Neural progenitor cell (in vitro differentiated cells): ENCODE data around the gene TNRC18. TPM values are rescaled to one million over a fixed set of nuclear protein-coding genes. Genes with fewer than 3 reads are reported as not detected.

Experiments used
- DNase-seq: peaks from one replicate; pipeline ENCODE4 v3.0.0-alpha.2; 2016; ENCODE audit warnings: low spot score
- H2AFZ ChIP-seq: fragments of 200-600 bp; sonication (generic); replicated peaks from 2 replicates; pipeline ENCODE4 v1.6.1; 2016; ENCODE audit warnings: antibody characterized with exemption
- H3F3A ChIP-seq: fragments of 200-600 bp; sonication (generic); 2 replicates; pipeline ENCODE4 v1.6.1; 2016; ENCODE audit warnings: antibody characterized with exemption, low read depth
- H3K27ac ChIP-seq: fragments of 200-600 bp; sonication (generic); 2 replicates; pipeline ENCODE4 v1.5.1; 2016; ENCODE audit warnings: mild to moderate bottlenecking
- H3K27me3 ChIP-seq: fragments of 200-600 bp; sonication (generic); 2 replicates; pipeline ENCODE4 v1.6.1; 2016; ENCODE audit warnings: mild to moderate bottlenecking, moderate library complexity
- H3K36me3 ChIP-seq: fragments of 200-600 bp; sonication (generic); 2 replicates; pipeline ENCODE4 v1.5.1; 2016
- H3K4me1 ChIP-seq: fragments of 200-600 bp; sonication (generic); 2 replicates; pipeline ENCODE4 v1.6.1; 2016; ENCODE audit warnings: mixed run types
- H3K4me2 ChIP-seq: fragments of 200-600 bp; sonication (generic); 2 replicates; pipeline ENCODE4 v1.6.1; 2016
- H3K4me3 ChIP-seq: fragments of 200-600 bp; sonication (generic); 2 replicates; pipeline ENCODE4 v1.5.1; 2016
- H3K79me2 ChIP-seq: fragments of 200-600 bp; sonication (generic); 2 replicates; pipeline ENCODE4 v1.6.1; 2016; ENCODE audit warnings: low read depth
- H3K9ac ChIP-seq: fragments of 200-600 bp; sonication (generic); 2 replicates; pipeline ENCODE4 v1.6.1; 2016
- H3K9me3 ChIP-seq: fragments of 200-600 bp; sonication (generic); 2 replicates; pipeline ENCODE4 v1.5.1; 2016; ENCODE audit warnings: low read depth
- H4K20me1 ChIP-seq: fragments of 200-600 bp; sonication (generic); 2 replicates; pipeline ENCODE4 v1.6.1; 2016; ENCODE audit warnings: low read depth
- H3K27ac Mint-ChIP-seq: 3 replicates; pipeline ENCODE4 v1.8.0; 2021; ENCODE audit warnings: mixed read lengths
- H3K27me3 Mint-ChIP-seq: 2 replicates; pipeline ENCODE4 v1.8.0; 2022; ENCODE audit warnings: low read depth, mild to moderate bottlenecking, inconsistent platforms, moderate library complexity, mixed read lengths; ENCODE audit not compliant: insufficient read depth
- H3K36me3 Mint-ChIP-seq: 3 replicates; pipeline ENCODE4 v1.8.0; 2021; ENCODE audit warnings: mixed read lengths
- H3K4me1 Mint-ChIP-seq: 3 replicates; pipeline ENCODE4 v1.8.0; 2021; ENCODE audit warnings: mixed read lengths
- H3K4me3 Mint-ChIP-seq: 3 replicates; pipeline ENCODE4 v1.8.0; 2021; ENCODE audit warnings: mild to moderate bottlenecking, moderate library complexity, mixed read lengths
- H3K9me3 Mint-ChIP-seq: 3 replicates; pipeline ENCODE4 v1.8.0; 2020; ENCODE audit warnings: mixed read lengths
- CTCF ChIP-seq: fragments of 200-600 bp; sonication (generic); IDR thresholded peaks from 2 replicates; pipeline ENCODE4 v1.5.1; 2017; ENCODE audit warnings: antibody characterized with exemption, mild to moderate bottlenecking
- EZH2 ChIP-seq: fragments of 200-600 bp; sonication (generic); IDR thresholded peaks from 2 replicates; pipeline ENCODE4 v1.6.1; 2017; ENCODE audit warnings: antibody characterized with exemption, mild to moderate bottlenecking, moderate library complexity
- EZH2phosphoT487 ChIP-seq: fragments of 200-600 bp; sonication (generic); IDR thresholded peaks from 2 replicates; pipeline ENCODE4 v1.6.1; 2017; ENCODE audit warnings: antibody characterized with exemption
- total RNA-seq: library from RNA; depleted of rRNA; stranded (reverse); fragments of >200 nt; gene quantifications from 2 replicates; pipeline ENCODE4 v1.2.3, GENCODE V29; 2015; ENCODE audit warnings: low replicate concordance

The TNRC18 gene
- total RNA-seq, 1 donor from 2014 or later: 16.1 TPM

DNA sequence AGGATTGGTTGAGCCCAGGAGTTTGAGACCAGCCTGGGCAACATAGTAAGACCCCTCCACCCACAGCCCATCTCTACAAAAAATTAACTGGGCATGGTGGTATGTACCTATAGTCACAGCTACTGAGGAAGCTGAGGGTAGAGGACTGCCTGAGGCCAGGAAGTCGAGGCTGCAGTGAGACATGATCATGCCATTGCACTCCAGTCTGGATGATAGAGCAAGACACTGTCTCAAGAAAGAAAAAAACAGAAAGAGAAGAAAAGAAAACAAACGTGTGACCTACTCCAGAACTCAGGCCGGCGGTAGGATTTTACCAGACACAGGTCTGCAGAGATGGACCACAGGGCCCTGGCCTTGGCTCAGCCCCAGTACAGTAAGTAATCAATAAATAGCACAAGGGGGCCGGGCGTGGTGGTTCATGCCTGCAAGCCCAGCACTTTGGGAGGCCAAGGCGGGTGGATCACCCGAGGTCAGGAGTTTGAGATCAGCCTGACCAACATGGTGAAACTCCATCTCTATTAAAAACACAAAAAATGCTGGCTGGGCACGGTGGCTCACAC, 35.4 kb upstream of the TNRC18 start:
- no peaks in the 10 kb centered on the region for H3K9me3 Mint-ChIP-seq
- no peak for TF ChIP-seq CTCF

DNA sequence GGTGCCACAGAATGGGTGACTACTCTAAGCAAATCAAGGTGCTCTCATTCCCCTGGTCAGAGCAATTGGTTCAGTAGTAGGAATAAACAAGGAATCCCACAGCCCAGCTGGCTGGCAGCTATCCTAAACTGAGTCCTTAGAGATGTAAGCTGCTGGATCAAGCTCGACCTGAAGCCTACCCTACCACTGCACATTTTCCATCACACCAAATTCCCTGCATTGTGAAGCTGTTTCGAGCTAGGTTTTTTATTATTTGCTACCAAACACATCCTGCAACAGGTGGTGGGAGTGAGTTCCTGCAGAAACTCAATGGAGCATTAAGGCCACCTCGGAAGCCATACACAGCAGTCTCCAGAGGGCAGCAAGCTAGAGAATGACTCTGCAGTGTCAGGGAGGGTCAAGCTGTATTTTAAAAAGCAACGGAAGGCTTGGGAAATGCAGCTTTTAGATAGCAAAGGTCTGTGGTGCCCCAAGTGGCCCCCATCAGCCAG, 33.7 kb upstream of the TNRC18 start:
- DNase-seq: no peak
- Mint-ChIP-seq H3K9me3 (no peaks in the 10 kb centered on the region), H3K27me3 (peaks cover 11% of the 10 kb centered on the region), H3K4me1 (peaks cover 20% of the 10 kb centered on the region), H3K36me3 (no peaks in the 10 kb centered on the region), H3K4me3 (no peak overlapping the region), H3K27ac (no peak overlapping the region)
- H3F3A ChIP-seq: peaks cover 12% of the 10 kb centered on the region
- H3K27ac ChIP-seq: no peak overlapping the region
- no peaks in the 10 kb centered on the region for H3K36me3 ChIP-seq
- no peaks in the 10 kb centered on the region for H4K20me1 ChIP-seq
- H2AFZ ChIP-seq: no peak overlapping the region
- no peaks in the 10 kb centered on the region for H3K4me1 ChIP-seq
- no peaks in the 10 kb centered on the region for H3K9me3 ChIP-seq
- H3K4me3 ChIP-seq: no peak overlapping the region
- H3K9ac ChIP-seq: no peak overlapping the region
- no peaks in the 10 kb centered on the region for H3K79me2 ChIP-seq
- TF ChIP-seq CTCF (no peak), EZH2phosphoT487 (no peak), EZH2 (no peak)
- no peak overlapping the region for H3K4me2 ChIP-seq
- no peaks in the 10 kb centered on the region for H3K27me3 ChIP-seq

More for the DNA sequence above, 35.4 kb upstream of the TNRC18 start:
- H3K4me1 ChIP-seq: no peaks in the 10 kb centered on the region
- H3K4me3 Mint-ChIP-seq: no peak overlapping the region
- H3K27ac ChIP-seq: no peak overlapping the region
- no peaks in the 10 kb centered on the region for H3F3A ChIP-seq
- H4K20me1 ChIP-seq: no peaks in the 10 kb centered on the region
- H3K9me3 ChIP-seq: no peaks in the 10 kb centered on the region
- H2AFZ ChIP-seq: no peak overlapping the region
- H3K9ac ChIP-seq: no peak overlapping the region
- H3K27me3 Mint-ChIP-seq: peaks cover 11% of the 10 kb centered on the region
- no peaks in the 10 kb centered on the region for H3K79me2 ChIP-seq
- no peak overlapping the region for H3K27ac Mint-ChIP-seq
- no peak for DNase-seq
- H3K36me3 Mint-ChIP-seq: no peaks in the 10 kb centered on the region
- no peaks in the 10 kb centered on the region for H3K36me3 ChIP-seq
- H3K4me2 ChIP-seq: no peak overlapping the region
- H3K4me3 ChIP-seq: no peak overlapping the region
- H3K4me1 Mint-ChIP-seq: peaks cover 9% of the 10 kb centered on the region
- H3K27me3 ChIP-seq: no peaks in the 10 kb centered on the region

GRCh38 chr7:5456409-5456808, 32.8 kb upstream of the TNRC18 start:
- Mint-ChIP-seq H3K27me3 (peaks cover 8% of the 10 kb centered on the region), H3K27ac (no peak overlapping the region), H3K9me3 (no peaks in the 10 kb centered on the region), H3K4me3 (peak overlapping the region; percentile 42), H3K36me3 (no peaks in the 10 kb centered on the region), H3K4me1 (peaks cover 22% of the 10 kb centered on the region)
- Histone ChIP-seq H3K9me3 (no peaks in the 10 kb centered on the region), H3K79me2 (no peaks in the 10 kb centered on the region), H3K27ac (no peak overlapping the region), H4K20me1 (no peaks in the 10 kb centered on the region), H3K9ac (no peak overlapping the region), H3K4me1 (no peaks in the 10 kb centered on the region), H3K4me3 (no peak overlapping the region), H2AFZ (no peak overlapping the region), H3K4me2 (no peak overlapping the region), H3K36me3 (no peaks in the 10 kb centered on the region), H3F3A (peaks cover 12% of the 10 kb centered on the region), H3K27me3 (no peaks in the 10 kb centered on the region)
- no peak for TF ChIP-seq EZH2
- no peak for TF ChIP-seq EZH2phosphoT487
- TF ChIP-seq CTCF: no peak
- no peak for DNase-seq
